GM20431 (cell line): ENCODE measurements around the gene CEP83.

Source experiments
- in situ Hi-C: fragments of 300-500 bp; cut with MseI, MboI; formaldehyde crosslinking; loops from one replicate; pipeline ENCODE4 v1.15.0; 2020; ENCODE audit warnings: low sequenced_read_pairs; ENCODE audit not compliant: unreplicated experiment

The CEP83 gene

GRCh38 chr12:94277426-94278000 is 182.2 kb downstream of the CEP83 start:
- in situ Hi-C loops = no loop called here

- in situ Hi-C loops = no loop called here
Measured at GRCh38 chr12:94276725-94277124, 182.9 kb downstream of the CEP83 start.

- in situ Hi-C loops = no loop called here
Measured at GRCh38 chr12:94273272-94273671, 186.4 kb downstream of the CEP83 start.

GRCh38 chr12:94272280-94272679 is 187.4 kb downstream of the CEP83 start:
- in situ Hi-C loops = no loop called here

GRCh38 chr12:94271351-94271750 is 188.3 kb downstream of the CEP83 start:
- in situ Hi-C loops = no loop called here

GRCh38 chr12:94269316-94269999 is 190.2 kb downstream of the CEP83 start:
- in situ Hi-C loops = no loop called here

- in situ Hi-C loops = no loop called here
Measured at GRCh38 chr12:94267921-94268471, 191.7 kb downstream of the CEP83 start.

- in situ Hi-C loops = no loop called here
Measured at GRCh38 chr12:94267537-94267872, 192.2 kb downstream of the CEP83 start.

GRCh38 chr12:94266796-94267536 is 192.7 kb downstream of the CEP83 start:
- in situ Hi-C loops = no loop called here

GRCh38 chr12:94265966-94266745 is 193.5 kb downstream of the CEP83 start:
- in situ Hi-C loops = no loop called here

GRCh38 chr12:94265539-94265938 is 194.1 kb downstream of the CEP83 start:
- in situ Hi-C loops = no loop called here

- in situ Hi-C loops = no loop called here
Measured at GRCh38 chr12:94264736-94265485, 194.8 kb downstream of the CEP83 start.

- in situ Hi-C loops = no loop called here
Measured at GRCh38 chr12:94263905-94264561, 195.6 kb downstream of the CEP83 start.

- in situ Hi-C loops = no loop called here
Measured at GRCh38 chr12:94263011-94263811, 196.5 kb downstream of the CEP83 start.

- in situ Hi-C loops = no loop called here
Measured at GRCh38 chr12:94262228-94263010, 197.2 kb downstream of the CEP83 start.

GRCh38 chr12:94261786-94262185 is 197.9 kb downstream of the CEP83 start:
- in situ Hi-C loops = no loop called here

- in situ Hi-C loops = no loop called here
Measured at GRCh38 chr12:94261119-94261518, 198.5 kb downstream of the CEP83 start.

- in situ Hi-C loops = no loop called here
Measured at GRCh38 chr12:94260717-94261116, 198.9 kb downstream of the CEP83 start.
